ENCODE data around the gene BCL3.

DNA sequence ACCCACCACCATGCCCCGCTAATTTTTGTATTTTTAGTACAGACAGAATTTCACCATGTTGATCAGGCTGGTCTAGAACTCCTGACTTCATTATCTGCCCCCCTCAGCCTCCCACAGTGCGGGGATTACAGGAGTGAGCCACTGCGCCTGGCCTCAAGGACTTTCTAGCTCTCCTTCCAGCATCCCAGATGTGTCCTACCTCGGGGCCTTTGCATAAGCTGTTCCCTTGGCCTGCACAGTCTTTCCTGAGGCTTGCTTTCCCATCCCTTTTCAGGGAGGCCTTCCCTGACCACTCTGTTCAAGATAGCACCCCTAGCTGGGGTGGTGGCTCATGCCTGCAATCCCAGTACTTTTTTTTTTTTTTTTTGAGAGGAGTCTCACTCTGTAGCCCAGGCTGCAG, 46.1 kb downstream of the BCL3 start:
- TF ChIP-seq FOXM1 (IDR thresholded peaks at IDR 0.05; ENCODE audit: low read depth) (no peak), ELF1 (IDR thresholded peaks at IDR 0.05) (no peak), SMC3 (IDR thresholded peaks at IDR 0.05; ENCODE audit: low read depth, low read length) (no peak), CTCF (IDR thresholded peaks at IDR 0.05) (no peak), RAD21 (IDR thresholded peaks at IDR 0.05; ENCODE audit: low read length) (no peak), YY1 (IDR thresholded peaks at IDR 0.05; ENCODE audit: low read depth) (no peak), MXI1 (IDR thresholded peaks at IDR 0.05; ENCODE audit: low read depth, low read length) (no peak), RXRA (IDR thresholded peaks at IDR 0.05; ENCODE audit: borderline replicate concordance, low read depth) (no peak), JUND (IDR thresholded peaks at IDR 0.05) (no peak), POLR2AphosphoS5 (IDR thresholded peaks at IDR 0.05; ENCODE audit: low read depth, low read length) (no peak)
- TF ChIP-seq, protein P1, sequence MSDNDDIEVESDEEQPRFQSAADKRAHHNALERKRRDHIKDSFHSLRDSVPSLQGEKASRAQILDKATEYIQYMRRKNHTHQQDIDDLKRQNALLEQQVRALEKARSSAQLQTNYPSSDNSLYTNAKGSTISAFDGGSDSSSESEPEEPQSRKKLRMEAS (IDR thresholded peaks at IDR 0.05; ENCODE audit: low read depth): no peak

Measured in SK-N-SH (cell line).